ENCODE measurements around the gene ZNF592.

The ZNF592 gene

DNA sequence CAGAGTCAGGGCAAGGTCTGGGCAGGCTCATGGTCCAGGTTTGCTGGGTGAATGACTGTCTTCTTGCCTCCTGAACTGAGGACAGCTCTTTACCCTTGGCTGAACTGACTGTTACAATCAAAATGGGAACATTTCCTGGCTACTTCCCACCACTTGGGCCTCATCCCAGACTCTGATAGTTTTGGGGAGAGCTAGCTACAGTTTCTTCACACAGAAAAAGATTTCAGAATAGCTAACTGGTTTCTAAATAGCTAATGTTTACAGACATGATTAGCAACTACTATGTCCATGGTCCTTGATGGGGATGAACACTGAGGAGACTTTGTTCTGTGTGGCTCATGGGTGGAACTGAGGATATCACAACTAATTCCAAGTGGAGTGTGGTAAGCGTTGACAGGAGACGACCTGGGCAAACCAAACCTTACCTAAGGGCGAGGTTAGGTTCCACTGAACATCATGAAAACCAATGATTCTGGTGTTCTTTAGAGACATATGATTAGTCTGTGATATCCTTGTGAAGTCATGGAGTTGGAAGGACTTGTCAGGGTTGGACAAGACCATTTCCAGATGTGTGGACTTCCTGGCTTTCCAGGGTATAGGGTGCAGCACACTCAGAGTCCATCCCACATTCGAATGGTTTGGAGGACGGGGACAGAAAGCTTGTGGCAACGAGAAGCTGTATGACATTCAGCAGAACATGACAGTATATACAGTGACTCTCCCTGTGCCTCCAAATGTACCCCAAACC is 76.0 kb downstream of the ZNF592 start:
- no peak for DNase-seq (ENCODE audit: low read depth in 2 of 3, low spot score in 1 of 3)

DNA sequence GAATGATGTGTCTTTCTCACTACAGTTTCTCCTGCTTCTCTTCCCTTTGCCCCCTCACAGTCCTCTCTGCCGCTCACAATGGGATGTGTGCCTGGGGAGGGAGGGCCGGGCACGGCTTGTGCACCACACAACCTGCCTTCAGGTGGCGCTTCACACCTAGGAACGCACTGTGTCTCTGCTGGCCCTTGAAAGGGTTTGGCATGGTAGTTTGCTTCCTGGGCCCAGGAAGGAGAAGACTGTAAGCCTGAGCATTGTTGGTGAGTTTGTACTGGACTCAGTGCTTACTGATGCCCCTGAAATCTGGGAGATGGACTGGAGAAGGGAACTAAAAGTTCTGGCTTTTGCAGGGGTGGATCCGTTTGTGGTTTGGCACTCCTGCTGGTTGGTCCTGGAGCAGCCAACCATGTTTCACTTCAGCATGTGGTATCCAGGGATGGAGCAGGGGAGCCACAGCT is 78.0 kb downstream of the ZNF592 start:
- no peak for DNase-seq (ENCODE audit: low read depth in 2 of 3, low spot score in 1 of 3)

DNA sequence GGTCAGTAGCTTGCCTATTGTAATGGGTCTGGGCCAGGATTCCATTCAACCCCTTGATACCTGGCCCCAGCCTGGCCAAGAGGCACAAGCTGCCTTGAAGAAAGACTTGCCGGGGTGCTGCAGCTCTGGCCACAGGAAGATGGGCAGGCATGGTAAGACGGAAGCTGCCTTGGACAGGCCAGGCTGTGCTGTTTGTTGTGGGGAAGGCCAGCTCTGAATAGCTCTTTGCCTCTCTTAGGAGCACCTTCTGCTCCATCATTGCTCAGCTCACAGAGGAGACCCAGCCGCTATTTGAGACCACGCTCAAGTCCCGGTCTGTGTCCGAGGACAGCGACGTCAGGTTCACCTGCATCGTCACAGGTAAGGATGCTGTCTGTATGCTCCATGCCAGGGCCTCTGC is 78.9 kb downstream of the ZNF592 start:
- no peak for DNase-seq (ENCODE audit: low read depth in 2 of 3, low spot score in 1 of 3)

DNA sequence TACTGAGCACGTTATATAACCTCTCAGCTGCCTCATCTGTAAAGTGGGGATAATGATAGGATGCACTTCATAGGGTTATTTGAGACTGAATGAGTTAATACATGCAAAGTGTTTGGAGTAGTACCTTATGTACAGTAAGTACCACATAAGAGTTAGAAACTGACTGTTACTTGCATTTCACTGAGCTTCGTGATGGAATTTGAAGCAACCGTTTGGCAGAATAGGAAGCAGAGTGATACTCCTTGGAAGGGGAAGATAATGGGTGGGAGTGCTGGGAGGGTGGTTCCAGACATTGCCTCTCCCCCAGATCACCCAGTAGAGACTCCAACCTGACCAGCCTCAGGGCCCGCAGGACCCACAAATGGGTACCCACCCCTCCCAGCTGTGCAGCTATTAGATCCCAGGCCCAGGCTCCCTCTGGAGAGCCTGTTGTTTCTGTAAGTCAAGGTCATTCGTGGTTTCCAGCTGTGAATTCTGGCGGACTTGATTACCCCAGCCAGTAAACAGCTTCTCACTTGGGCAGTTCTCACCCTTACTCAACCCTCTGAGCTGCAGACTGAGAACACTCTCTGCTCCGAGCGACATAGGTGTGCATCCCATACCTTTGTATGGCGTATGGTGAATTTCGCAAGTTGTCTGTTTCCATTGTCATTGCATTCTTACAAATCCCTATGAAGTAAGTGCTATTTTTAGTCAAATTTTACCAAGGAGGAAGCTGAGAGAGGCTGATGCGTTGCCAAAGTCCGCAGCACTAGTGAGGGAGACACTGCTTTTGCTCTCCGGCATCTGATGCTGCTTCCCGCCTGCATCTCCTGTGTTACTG is 79.9 kb downstream of the ZNF592 start:
- no peak for DNase-seq (ENCODE audit: low read depth in 2 of 3, low spot score in 1 of 3)

DNA sequence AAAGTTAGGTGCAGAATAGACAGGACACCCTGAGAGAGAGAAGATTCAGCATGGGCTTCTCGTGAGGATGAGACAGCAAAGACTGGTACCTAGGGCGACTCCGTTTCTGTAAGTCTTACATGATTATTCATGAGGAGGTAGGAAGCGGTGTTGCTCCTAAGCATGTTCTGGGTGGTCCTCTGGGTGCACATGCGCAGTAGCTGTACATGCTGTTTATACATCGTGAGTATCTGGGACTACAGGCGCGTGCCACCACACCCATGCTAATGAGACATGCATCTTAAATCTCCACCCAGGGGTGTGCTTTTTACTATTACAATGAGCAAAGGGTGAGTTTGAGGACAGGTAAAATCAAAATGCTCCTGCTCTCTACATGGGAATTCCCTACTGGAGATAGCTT is 81.0 kb downstream of the ZNF592 start:
- DNase-seq (ENCODE audit: low read depth in 2 of 3, low spot score in 1 of 3): no peak

DNA sequence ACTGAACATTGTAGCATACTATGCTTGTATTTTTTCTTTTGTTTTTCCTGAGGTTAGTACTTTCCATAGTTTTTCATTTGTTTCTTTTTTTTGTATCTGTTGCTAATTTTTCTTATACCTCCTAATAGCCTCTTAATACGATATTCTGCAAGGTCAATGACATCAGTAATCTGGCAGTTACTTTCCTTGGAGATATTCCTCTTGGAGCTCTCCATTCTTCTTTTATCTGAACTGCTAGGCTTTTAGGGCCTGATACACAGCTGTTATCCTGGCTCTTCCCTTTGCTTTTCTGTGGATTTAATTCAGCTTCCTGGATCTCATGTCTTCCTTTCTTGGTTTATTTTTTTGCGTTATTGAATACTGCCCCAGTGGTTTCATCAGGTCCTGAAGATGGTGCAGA is 81.6 kb downstream of the ZNF592 start:
- no peak for DNase-seq (ENCODE audit: low read depth in 2 of 3, low spot score in 1 of 3)

DNA sequence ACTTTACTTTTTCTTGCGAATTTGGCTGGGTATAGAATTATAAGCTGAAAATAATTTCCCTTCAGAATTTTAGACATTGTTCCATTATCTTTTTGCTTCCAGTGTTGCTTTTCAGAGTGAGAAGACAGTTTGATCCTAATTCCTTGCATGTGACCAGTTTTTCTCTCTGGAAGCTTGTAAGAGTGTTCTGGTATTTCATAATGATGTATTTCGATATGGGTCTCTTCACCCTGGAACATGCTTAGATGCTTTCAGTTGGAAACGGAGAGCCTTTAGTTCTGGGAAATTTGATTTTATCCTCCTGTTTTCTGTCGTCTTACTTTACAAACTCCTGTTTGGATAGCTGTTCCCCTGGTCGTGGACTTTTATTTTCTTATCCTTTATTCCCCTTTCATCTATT is 82.6 kb downstream of the ZNF592 start:
- DNase-seq (ENCODE audit: low read depth in 2 of 3, low spot score in 1 of 3): no peak

DNA sequence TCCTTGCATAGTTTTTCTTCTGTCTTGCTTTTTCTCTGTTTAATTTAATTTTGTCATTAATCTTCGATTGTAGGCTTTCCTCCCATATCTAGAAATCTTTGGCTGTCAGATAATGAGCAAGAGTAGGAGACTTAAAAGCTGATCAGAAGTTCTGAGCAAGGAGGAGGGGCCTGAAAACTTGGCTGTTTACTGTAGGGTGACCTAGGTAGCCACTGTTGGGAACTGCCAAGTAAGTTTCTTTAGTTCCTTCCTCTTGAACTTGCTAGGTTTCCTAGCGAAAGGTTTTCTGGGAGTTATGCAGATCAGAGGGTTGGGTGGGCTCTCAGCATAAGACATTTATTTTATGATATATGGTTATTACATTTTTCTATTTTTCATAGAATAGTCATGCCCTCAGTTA is 83.2 kb downstream of the ZNF592 start:
- DNase-seq (ENCODE audit: low read depth in 2 of 3, low spot score in 1 of 3): no peak

DNA sequence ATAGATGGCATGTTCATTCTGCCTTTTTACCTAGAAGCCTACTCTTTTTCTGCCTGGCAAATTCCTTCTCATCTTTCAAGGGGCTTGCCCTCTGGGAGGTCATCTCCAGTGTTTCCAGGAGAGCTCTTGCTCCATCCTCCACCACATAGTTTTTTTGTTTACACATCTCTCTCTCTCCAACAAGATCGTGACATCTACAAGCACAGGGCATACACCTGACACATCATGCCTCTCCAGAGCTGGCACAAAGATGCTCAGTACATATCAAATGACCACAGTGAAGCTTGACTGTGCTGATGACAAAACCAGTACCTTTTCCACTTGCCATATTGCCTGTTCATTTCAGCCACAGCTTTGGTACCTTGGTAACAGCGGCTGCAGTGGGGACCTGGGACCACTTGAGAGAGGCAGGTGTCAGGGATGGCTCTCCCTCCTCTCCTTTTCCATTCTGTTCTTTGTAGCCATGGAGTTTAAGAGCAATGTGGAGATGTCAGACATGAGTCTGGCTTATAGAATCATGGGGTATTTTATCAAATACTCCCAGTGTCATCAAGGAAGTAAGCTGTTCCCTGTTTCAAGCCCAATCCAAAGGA is 84.2 kb downstream of the ZNF592 start:
- DNase-seq (ENCODE audit: low read depth in 2 of 3, low spot score in 1 of 3): no peak

DNA sequence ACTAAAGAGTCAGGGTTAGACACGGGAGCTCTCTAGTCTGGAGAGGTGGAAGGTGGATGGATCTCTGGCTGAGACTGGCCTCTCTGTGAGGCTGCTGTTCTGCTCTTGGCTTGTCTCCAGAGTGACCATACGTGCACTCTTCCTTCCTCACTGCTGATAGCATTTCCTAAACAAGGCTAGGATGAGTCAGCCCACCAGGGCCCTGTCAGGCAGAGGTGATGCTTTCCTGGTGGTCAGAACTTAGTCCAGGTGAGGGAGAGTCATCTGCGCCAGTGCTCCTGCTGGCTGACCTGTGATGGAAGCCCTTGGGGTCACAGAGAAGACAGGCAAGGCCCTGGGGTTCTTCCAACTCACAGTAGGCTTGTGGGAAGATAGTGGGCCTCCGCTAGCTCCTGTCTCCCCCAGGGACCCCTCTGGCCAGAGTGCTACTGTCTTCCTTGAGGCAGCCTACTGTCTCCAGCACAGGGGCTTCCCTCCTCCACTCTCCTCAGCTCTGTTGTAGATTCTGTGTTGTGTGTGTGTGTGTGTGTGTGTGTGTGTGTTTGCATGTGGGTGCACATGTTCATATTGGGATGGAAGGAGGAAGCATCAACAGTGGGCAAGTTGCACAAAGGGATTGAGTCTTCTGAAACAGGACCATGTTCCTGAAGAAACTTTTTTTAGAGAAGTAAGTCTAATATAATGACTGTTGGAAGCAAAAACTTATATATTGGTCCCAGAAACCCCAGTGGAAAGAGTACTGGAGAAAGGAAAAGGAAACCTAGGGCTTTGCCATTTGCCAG is 85.2 kb downstream of the ZNF592 start:
- DNase-seq (ENCODE audit: low read depth in 2 of 3, low spot score in 1 of 3): no peak

DNA sequence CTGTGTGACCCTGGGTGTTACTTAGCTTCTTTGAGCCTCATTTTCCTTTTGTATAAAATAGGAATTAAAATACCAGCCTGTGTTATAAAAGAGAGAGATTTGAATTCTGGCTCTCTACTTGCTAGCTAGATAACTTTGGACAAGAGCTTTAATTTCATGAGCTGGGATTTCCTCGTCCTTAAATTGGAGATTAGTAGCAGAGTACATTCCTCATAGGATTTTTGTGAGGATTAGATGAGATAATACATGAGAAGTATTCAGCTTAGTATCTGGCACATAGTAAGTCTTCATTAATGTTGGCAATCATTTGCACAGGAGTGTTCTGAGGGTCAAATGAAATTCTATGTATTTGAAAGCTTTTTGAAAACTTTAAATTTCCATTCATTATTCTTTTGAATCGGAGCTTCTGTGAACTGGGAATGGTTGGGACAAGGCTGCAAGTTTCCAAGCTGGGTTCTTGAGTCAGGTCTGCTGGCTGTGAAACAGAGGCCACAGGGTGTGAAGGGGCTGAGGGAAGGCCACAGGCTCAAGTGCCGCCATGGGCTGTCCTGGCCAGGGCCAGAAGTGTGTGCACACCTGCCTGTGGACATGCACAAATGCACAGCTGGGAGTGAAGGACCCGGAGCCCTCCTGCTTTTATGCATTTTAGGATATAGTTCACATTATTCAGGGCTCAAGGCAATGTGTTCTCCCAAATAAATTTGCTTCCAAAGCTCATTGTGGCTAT is 86.0 kb downstream of the ZNF592 start:
- no peak for DNase-seq (ENCODE audit: low read depth in 2 of 3, low spot score in 1 of 3)

DNA sequence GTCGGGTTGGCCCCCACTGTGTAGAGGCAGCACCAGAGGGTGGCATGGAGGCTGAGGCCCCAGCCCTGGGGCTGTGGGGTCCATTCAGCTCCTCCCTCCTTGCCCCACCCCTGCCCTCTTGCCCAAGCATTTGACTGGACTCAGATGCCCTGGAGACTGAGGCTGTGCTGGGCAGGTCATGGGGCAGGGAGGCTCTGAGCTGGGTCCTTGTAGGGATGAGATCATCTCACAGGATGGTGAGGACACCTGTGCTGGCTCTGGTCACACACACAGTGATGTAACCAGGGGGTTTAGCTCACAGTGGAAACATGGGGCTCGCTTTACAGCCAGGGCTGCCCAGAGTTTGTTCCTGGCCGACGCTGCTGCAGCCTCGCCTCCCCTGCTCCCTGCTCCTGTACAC is 86.6 kb downstream of the ZNF592 start:
- no peak for DNase-seq (ENCODE audit: low read depth in 2 of 3, low spot score in 1 of 3)

DNA sequence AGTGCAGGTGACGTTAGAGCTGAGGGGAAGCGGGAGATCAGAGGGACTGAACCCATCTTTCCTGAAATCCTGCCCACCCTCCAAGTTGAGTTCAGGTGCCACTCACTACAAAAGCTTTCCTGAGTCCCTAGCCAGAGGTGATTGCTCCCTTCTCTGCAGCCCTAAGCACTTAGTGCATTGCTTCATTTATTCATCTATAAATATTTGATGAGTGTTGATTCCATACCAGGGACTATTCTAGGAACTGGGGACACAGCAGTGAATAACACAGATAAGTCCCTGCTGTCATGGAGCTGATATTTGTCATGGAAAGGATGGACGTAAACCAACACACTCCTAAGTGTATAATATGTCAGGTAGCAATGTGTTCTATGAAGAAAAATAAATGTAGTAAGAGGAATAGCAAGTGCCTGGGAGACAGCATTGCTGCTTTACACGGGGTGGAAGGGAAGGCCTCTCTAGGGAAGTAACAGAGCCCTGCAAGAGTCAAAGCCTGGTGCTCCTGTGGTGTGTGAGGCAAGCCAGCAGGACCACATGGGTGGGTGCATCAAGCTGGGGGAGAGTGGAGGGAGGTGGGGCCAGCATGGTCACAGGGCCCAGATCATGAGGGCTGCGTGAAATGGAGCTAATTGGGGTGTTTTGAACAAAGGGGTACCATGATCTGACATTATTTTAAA is 87.4 kb downstream of the ZNF592 start:
- no peak for DNase-seq (ENCODE audit: low read depth in 2 of 3, low spot score in 1 of 3)

DNA sequence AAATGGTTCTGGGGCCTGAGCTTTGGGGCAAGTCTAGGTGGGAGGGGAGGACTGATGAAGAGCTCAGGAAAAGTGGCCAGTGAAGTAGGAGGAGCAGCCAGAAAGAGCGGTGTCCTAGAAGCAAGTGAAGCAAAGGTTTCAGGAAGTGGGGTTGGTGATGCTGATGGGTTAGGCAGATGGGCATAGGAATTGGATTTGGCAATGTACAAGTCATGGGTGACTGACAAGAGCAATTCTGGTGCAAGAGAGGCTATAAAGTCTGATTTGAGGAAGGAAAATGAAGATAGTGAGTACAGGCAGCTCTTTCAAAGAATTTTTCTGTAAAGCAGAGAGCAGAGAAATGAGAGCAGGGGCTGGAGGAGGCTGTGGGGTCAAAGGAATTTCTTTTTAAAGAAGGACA is 88.5 kb downstream of the ZNF592 start:
- no peak for DNase-seq (ENCODE audit: low read depth in 2 of 3, low spot score in 1 of 3)

DNA sequence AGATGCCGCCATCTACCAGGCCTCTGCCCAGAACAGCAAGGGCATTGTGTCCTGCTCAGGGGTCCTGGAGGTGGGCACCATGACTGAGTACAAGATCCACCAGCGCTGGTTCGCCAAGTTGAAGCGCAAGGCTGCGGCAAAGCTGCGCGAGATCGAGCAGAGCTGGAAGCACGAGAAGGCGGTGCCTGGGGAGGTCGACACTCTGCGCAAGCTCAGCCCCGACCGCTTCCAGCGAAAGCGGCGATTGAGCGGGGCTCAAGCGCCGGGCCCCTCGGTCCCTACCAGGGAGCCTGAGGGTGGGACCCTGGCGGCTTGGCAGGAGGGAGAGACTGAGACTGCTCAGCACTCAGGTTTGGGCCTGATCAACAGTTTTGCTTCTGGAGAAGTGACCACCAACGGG is 91.3 kb downstream of the ZNF592 start:
- no peak for DNase-seq (ENCODE audit: low read depth in 2 of 3, low spot score in 1 of 3)

DNA sequence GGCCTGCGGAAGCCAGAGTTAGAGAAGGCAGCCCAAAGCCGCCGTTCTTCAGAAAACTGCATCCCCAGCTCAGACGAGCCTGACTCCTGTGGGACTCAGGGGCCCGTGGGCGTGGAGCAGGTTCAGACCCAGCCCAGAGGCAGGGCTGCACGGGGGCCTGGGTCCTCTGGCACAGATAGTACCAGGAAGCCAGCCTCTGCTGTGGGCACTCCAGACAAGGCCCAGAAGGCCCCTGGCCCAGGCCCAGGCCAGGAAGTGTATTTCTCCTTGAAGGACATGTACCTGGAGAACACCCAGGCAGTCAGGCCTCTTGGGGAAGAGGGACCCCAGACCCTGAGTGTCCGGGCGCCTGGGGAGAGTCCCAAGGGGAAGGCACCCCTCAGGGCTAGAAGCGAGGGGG is 91.9 kb downstream of the ZNF592 start:
- DNase-seq (ENCODE audit: low read depth in 2 of 3, low spot score in 1 of 3): no peak

DNA sequence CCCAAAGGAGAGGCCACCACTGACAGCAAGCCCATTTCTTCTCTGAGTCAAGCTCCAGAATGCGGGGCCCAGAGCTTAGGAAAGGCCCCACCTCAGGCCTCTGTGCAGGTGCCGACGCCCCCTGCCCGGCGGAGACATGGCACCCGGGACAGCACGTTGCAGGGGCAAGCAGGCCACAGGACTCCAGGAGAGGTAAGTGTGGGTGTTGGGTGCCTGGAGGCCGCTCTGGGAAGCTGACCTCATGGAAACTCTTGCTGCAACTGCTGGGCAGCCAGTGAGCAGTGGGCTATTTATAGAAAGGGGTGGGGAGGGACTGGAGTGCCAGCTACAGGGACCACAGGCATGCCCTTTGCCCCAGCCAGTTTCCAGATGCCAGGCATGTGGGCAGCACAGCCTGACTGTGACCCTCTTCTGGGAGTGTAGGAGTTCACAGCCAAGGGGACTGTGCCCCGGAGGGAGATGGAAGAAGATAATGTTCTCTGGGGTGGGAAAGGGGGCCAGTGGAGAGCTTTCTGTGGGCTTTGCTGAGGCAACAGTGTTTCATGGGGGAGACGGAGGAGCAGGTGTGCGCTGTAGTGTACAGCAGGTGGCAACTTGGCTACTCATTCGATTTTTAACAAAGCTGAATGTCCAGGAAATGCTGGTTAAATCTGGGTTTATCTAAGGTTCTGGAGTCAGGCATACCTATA is 92.5 kb downstream of the ZNF592 start:
- DNase-seq (ENCODE audit: low read depth in 2 of 3, low spot score in 1 of 3): no peak

DNA sequence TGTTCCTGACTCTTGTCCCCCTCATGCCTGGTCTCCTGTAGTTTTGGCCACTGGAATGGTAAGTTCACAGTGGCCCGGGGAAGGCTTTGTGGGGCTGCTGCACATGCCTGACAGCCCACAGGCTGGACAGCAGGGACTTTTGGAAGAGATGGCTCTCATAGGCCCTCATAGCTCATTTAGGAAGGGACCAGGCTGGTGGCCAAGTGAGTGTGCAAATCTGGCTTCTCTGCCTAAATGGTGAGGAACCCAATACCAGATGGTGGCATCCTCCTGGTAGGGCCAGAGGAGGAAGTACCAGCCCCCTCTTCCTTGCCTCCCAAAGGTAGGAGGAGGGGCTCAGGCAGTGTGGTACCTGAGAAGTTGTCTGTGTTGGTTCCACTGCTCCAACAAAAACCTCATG is 94.4 kb downstream of the ZNF592 start:
- no peak for DNase-seq (ENCODE audit: low read depth in 2 of 3, low spot score in 1 of 3)

DNA sequence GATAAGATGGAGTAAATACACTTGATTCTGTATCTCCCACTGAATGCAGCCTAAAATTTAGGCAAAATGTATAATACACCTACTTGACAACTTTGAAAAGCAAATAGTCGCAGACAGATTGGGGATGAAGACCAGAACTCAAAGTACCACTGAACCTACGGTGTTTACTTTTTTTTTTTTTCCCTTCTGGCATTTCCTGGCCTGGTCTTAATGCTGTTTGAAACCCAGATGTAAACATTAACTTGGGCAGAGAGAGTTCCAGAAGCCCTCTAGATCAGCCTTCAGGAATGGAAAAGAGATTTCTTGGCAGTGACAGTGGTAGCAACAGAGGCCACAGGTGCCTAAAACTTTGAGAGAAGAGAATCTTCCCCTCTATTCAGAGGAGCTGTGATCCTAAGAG is 96.6 kb downstream of the ZNF592 start:
- DNase-seq (ENCODE audit: low read depth in 2 of 3, low spot score in 1 of 3): no peak

DNA sequence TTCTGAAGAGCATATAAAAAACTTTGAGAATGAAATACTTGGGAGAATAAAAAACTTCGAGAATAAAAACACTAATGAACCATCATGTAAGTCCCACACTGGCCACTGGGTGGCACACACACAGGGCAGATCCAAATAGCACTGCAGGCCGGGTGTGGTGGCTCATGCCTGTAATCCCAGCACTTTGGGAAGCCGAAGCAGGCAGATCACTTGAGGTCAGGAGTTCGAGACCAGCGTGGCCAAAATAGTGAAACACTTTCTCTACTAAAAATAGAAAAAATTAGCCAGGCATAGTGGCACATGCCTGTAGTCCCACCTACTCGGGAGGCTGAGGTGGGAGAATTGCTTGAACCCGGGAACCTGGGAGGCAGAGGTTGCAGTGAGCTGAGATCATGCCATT is 97.2 kb downstream of the ZNF592 start:
- peak; percentile 16 to 45 (median 25) for DNase-seq (ENCODE audit: low read depth in 2 of 3, low spot score in 1 of 3)
